T47D (cell line): ENCODE data around the gene ZNF446.
"Not testable (repeated sequence)": the region's sequence is repeated elsewhere in the genome, so short reads cannot be mapped to it uniquely, and the experiment has no call there.

ENCODE experiments used
- DNase-seq, 2 experiments: peaks; one replicate each; pipeline versions ENCODE4 v3.0.0 to v3.0.0-alpha.2; 2011 to 2012; ENCODE audit warnings: low read depth in 1 of 2, low spot score in 1 of 2
- JUND ChIP-seq: IDR thresholded peaks from 2 replicates; pipeline ENCODE4 v1.6.1; 2012; ENCODE audit warnings: low read depth
- in situ Hi-C: cut with HindIII; loops from 2 replicates; pipeline ENCODE4 v1.10.0; 2016; ENCODE audit warnings: low sequenced_read_pairs, low pct_unique_long_range_greater_than_20kb

The ZNF446 gene

DNA sequence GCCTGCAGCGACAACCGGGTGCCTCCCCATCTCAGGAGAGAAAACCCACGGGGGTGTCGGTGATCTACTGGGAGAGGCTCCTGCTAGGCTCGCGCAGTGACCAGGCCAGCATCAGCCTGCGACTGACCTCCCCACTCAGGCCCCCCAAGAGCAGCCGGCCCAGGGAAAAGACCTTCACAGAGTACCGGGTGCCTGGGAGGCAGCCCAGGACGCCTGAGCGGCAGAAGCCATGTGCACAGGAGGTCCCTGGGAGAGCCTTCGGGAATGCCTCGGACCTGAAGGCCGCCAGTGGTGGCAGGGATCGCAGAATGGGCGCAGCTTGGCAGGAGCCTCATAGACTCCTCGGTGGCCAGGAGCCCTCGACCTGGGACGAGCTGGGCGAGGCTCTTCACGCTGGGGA, 20.8 kb upstream of the ZNF446 start:
- no peak for DNase-seq
- in situ Hi-C loops: no loop called here
- TF ChIP-seq JUND: no peak

DNA sequence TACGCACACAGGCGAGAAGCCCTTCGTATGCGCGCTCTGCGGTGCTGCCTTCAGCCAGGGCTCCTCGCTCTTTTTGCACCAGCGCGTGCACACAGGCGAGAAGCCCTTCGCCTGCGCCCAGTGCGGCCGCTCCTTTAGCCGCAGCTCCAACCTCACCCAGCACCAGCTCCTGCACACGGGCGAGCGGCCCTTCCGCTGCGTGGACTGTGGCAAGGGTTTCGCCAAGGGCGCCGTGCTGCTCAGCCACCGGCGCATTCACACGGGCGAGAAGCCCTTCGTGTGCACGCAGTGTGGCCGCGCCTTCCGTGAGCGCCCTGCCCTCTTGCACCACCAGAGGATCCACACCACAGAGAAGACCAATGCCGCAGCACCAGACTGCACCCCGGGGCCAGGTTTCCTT, 20.0 kb upstream of the ZNF446 start:
- no peak for DNase-seq
- in situ Hi-C loops: no loop called here
- no peak for TF ChIP-seq JUND

DNA sequence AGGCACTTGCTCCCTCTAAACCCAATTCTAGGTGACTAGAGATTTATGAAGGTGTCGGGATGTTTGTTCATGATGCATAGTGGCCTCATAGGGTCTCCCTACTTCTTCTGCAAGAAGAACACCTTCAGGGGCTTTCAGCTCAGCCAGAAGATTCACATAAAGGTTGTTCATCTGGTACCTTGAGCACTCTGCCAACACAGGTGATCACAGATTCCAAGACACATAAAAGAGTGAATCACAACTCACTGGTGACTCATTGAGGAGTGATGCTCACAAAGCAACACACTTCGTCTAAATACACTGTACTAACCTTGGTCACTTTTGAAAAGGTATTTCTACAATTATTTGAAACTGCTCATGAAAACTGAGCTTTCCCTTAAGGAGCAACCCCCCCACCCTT, 16.1 kb upstream of the ZNF446 start:
- no peak for DNase-seq
- no peak for TF ChIP-seq JUND
- in situ Hi-C loops: no loop called here

DNA sequence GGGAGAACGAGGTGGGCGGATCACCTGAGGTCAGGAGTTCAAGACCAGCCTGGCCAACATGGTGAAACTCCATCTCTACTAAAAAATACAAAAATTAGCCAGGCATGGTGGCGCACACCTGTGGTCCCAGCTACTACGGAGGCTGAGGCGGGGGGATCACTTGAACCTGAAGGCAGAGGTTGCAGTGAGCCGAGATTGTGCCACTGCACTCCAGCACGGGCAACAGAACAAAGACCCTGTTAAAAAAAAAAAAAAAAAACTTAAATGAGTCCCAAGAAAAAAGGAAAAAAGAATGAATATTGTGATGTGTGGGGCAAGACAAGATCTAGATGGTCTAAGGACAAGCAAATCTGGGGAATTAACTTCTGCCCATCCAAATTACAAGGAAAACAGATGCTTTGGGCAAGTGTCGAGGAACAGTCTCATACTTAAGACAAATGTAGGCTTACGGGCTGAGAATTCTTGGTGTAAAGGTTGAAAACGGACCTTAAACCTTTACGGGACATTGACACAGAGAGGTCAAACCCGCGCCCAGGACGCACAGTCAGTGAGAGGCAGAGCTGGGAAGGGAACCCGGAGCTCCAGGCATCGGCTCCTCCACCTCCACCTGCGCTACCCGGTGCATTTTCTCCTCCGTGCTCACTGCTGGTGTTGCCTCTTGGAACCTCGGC, 9.9 kb upstream of the ZNF446 start:
- no peak for DNase-seq
- no peak for TF ChIP-seq JUND
- in situ Hi-C loops: no loop called here

DNA sequence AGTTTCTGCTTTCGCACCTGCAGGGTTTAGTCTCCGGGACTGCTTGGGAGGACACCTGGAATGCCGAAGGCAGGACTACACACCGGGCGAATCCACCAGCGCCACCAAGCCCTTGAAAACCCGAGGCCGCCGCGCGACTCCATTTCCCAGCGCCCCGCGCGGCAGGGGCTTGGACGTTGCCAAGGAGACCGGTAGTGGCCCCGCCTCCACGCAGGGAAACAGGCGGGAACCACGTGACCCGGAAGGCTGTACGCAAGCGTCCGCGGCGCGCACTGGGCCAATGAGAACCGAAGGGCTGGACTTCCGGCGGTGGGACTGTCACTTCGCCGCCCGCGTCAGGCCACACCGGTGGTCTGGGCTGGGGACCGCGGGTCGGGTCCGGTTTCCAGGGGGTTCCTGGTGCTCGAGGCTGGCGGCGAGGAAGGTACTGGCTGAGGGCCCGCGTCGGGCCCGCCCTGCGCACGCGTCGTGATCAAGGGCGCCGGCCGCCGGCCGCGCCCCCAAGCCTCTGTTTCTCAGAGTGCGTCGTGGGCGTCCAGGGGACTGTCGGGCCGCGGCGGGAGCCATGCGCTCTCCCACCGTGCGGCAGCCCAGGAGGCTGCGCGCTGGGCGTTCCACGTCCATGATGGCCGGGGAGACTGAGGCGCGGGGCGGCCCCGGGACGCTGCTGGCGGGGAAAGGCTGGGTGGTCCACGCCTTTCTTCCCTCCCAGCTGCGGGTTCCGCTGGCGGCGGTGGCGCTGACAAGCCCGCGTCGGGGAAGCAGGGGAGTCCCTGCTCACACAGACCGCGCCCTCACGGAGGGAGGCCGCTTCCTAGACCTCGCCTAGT, 9.2 kb upstream of the ZNF446 start, which contains the start of gene ZNF324:
Gene ZNF324, plus strand, starts transcription at position 321 of the 830 bp plus-strand sequence. CDS start 2,106 bp downstream, outside the sequence.
- peak; percentile 94 to 96 for DNase-seq
- in situ Hi-C loops: no loop called here
- no peak for TF ChIP-seq JUND

DNA sequence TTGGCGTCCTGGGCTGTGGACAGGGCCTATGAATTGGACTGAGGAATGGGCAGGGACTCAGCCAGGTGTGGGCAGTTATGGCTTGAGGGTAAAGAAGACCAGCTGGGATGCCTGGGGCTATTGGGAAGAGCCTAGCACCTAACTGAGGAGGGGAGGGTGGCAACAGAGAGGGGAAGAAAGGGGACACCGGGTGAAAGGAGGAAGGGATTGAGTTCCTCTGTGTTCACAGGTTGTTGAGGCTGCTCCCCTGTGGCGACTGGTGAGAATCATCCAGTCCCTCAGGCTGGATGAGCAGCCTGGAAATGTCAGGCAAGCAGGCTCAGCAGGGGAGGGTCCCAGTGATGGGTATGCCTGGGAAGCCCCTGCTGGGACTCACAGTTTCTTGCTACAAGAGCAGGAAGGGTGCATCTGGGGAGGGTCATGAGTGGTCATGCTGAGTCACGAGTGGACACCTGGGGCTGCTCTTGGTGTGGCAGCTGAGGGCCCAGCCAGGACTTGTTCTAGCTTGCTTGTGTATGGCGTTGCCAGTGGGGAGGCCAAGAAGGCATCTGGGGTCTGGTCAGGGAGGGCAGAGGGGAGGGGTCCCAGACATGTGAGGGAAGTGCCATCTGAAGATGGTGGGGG, 7.8 kb upstream of the ZNF446 start:
- TF ChIP-seq JUND: no peak
- peak in 1 of 2 experiments; percentile 40 for DNase-seq
- in situ Hi-C loops: no loop called here

DNA sequence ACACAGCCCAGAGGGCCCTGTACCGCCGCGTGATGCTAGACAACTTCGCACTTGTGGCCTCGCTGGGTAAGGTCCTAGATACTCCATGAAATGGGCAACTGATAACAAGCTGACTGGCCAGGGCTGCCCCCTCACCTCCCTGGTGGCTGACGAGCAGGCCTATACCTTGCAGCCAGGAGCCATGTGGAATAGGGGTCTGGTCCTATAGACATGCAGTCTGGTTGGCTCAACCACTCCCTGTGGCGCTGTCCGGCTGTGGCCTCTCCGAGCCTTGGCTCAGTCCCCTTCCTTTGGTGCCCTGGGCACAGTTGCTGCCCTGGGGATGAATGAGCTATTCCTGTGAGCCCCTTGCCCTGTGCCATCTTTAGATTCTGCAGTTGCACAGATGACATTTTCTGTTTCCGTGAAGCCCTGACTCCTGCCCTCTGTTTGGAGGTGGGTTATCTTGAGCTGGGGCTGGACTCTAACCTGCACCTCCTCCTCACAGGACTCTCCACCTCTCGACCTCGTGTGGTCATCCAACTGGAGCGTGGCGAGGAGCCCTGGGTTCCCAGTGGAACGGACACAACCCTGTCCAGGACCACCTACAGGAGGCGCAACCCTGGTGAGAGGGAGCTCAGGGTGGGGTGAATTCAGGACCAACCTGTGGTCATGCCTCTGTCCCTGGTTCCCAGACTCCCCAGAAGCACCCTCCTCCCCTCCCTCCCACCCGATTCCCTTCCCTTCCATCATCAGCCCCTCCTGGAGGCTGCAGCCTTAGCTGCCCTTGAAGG, 6.7 kb upstream of the ZNF446 start:
- no peak for TF ChIP-seq JUND
- in situ Hi-C loops: no loop called here
- no peak for DNase-seq

DNA sequence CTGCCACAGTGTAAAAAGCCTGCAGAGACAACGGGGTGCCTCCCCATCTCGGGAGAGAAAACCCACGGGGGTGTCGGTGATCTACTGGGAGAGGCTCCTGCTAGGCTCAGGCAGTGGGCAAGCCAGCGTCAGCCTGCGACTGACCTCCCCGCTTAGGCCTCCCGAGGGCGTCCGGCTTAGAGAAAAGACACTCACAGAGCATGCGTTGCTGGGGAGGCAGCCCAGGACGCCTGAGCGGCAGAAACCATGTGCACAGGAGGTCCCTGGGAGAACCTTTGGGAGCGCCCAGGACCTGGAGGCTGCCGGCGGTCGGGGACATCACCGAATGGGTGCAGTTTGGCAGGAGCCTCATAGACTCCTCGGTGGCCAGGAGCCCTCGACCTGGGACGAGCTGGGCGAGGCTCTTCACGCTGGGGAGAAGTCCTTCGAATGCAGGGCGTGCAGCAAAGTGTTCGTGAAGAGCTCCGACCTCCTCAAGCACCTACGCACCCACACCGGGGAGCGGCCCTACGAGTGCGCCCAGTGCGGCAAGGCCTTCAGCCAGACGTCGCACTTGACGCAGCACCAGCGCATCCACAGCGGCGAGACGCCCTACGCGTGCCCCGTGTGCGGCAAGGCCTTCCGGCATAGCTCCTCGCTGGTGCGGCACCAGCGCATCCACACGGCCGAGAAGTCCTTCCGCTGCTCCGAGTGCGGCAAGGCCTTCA, 5.2 kb upstream of the ZNF446 start:
- DNase-seq, in situ Hi-C loops: not testable (repeated sequence)

DNA sequence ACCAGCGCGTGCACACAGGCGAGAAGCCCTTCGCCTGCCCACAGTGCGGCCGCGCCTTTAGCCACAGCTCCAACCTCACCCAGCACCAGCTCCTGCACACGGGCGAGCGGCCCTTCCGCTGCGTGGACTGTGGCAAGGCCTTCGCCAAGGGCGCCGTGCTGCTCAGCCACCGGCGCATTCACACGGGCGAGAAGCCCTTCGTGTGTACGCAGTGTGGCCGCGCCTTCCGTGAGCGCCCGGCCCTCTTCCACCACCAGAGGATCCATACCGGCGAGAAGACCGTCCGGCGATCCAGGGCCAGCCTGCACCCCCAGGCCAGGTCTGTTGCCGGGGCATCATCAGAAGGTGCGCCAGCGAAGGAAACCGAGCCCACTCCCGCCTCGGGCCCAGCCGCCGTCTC, 4.4 kb upstream of the ZNF446 start:
- no peak for DNase-seq
- no peak for TF ChIP-seq JUND
- in situ Hi-C loops: no loop called here

DNA sequence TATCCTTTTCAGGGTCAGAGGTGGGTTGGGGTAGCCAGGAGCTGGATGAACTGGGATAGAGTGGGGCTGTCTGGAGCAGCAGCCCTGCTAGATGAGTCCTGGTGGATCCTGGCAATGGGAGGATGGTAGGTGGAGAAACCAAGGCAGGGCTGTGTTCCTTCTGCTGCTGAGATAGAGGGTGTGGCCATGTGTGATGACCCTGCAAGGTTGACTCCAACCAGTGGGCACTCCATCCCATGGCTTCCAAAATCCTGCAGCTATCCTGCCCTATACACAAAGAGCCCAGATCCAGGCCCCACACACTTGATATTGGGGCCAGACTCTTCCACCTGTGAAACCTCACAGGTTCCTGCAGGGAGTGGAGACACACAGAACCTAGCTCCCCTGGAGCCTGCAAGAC, 2.4 kb upstream of the ZNF446 start:
- no peak for TF ChIP-seq JUND

DNA sequence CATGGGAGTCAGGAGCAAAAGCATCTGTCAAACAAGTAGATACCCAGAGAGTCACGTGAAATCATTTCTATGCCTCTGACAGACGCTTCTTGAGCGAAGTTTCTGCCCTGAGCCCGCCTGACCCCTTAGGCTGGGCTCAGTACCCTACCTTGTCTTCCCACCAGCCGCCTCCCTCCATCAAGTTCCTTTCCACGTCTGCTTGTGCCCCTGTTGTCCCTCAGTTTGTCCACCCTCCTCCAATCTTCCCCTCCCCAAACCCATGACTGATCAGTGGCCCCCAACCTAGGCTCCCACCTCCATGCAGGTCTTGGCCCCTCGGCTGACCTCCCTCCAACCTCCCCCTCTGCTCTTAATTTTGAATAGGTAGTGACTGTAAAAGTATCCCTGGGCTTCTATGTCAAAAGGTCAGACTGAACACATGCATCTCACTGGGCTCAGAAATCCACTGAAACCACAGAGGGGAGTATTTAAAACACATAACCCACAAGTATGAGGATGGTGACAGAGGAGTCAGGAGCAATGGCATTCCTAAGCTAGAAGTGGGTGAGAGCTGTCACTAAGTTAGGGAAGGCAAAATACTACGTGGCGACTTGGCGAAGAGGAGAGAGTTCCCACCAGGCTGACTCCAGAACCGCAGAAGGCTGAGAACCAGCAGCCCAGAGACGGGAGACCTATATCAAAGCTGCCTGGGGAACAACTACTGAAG, 1.7 kb upstream of the ZNF446 start:
- no peak for DNase-seq
- in situ Hi-C loops: no loop called here
- no peak for TF ChIP-seq JUND

More for the DNA sequence above, 2.4 kb upstream of the ZNF446 start:
- DNase-seq: no peak
- in situ Hi-C loops: no loop called here
